RKO (cell line): ENCODE results near the gene CCDC18.
"Not testable (repeated sequence)": the region's sequence is repeated elsewhere in the genome, so short reads cannot be mapped to it uniquely, and the experiment has no call there.

Experiments used
- DNase-seq: peaks from one replicate; pipeline ENCODE4 v3.0.0-alpha.2; 2016; ENCODE audit warnings: low spot score

CCDC18 gene

DNA sequence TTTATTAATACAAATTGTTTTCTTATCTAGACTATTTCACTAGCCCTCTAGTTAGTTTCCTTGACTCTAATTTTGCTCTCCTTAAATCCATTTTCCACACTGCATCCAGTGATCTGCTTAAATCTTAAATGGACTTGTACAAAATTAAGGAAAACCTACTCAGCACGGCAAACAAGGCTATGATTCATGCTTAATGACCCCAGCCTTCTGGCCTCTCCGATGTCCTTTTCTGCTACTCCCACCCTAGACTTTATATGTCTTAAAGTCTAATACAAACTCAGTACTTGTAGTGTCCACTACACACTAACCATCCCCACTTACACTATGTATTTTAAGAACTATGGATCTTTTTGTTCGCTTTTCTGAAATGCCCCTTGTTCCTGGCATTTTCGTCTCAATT lies 2.5 kb upstream of the CCDC18 start:
- peak; percentile 84 for DNase-seq

DNA sequence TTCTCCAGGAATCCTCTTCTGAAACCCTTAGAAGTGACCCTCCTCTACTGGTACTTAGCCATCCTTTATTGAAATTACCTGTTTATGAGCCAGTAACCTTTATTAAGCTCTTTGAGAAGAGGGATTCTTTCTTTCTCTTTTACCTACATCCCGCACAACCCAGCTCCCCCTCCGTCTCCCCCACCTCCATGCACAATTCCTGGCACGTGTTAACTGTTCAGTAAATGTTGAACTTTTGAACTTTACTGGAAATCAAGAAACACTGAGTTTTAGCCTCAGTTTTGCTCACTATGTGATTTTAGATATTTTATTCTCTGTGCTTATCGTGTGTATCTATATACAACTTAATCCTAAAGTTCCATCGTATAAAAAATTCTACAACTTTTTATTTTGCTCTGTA lies 2.1 kb upstream of the CCDC18 start:
- DNase-seq = peak; percentile 67

DNA sequence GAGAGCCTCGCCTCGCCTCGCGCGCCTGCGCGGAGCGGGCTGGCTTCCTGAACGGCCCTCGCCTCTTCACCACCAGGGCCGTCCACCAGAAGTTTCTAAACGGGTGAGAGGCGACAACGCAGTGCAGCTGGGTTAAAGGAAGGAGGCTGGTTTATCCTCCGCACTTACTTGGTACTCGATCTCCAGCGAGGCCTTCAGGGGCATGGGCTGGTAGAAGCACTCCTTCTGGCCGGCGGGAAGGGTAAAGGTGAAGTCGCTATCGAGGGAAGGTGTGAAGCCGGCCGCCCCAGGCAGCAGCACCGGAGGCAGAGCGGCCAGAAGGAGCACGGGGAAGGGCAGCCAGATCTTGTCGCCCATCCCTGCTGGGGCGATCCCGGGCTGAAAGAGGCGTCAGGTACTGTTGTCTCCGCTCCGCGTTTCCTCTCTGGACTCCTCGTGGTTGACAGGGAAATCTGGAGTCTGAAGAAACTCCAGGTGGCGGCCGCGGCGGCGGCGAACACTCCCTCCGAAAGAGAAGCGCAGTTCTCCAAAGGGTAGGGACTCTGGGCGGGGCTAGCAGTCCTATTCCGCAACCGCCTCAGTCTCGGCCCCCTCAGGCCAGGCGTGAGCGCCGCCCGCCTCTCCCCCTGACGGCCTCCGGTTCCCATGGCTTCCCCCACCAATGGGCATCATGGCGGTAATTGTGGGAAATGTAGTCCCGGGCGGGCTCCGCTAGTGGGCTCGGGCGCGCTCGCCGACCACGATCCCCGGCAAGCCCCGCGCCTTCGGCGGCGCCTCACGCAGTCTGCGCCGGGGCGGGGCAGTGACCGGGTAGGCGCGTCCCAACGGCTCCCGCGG lies 420 bp upstream of the CCDC18 start, which contains the start of gene TMED5:
Gene TMED5, minus strand, starts transcription at position 528 of the 837 bp plus-strand sequence. Its CDS starts 171 bp downstream, at position 357.
- peak; percentile 97 for DNase-seq

DNA sequence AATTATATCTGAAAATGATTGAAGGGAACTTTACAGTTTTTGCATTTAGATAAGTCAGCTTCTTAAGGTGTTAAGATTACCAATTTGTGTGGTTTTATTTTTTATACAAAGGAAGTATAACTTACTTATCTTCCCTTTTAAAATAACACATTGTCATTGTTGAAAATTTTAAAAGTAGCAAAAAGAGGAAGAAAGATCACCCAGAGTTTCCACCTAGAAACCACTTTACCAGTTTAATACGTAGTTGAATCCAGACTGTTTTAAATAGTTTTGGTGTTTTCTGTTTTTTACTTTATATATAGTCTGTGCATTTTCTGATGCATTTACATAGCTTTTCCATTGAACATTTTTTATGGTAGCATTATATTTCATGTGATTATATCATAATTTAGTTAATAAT lies 6.1 kb downstream of the CCDC18 start:
- DNase-seq = no peak

DNA sequence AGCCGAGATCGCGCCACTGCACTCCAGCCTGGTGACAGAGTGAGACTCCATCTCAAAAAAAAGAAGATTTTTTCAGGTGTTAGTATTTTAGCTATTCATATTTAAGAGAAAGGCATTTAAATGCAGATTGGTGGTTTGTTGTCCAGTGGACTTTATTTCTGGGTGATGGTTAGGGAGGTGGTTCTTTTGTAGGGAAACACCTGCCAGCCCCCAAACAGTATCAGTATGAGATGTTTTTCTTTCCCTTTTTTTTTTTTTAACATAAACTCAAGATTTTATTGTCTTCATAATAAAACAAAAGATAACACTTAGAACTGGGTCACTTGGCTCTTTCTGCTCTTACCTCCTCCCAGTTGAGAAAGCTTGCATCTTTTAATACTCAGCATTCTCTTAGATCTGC lies 9.9 kb downstream of the CCDC18 start:
- DNase-seq = no peak

DNA sequence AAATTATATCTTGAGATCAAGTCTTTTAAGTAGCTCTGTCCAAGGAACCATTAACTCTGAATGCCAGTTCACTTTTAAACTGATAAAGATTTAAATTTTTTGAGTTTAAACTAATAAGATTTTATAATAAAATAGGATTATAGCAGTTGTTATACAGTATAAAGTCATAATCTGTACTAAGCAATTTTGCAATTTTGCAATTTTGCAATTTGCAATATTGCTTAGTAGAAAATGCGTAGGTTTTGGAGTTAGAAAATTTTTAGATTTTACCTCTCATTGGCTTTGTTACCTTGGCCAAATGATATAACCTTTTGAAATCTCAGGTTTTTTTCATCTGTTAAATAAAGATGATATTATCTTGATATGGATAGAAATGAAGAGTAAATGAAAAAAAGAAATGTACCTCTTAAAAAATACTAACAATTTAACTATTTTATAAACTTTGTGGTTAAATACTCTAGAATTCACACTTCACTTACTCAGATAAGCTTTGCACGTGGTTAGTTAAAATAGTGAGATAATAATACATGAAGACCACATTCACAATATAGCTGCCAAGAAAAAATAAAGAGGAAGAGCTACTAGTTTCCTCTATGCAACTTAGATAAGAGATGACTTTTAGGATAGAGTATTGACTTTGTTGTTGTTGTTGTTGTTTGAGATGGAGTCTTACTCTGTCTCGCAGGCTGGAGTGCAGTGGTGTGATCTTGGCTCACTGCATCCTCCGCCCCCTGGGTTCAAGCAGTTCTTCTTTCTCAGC lies 13.9 kb downstream of the CCDC18 start:
- DNase-seq = no peak

DNA sequence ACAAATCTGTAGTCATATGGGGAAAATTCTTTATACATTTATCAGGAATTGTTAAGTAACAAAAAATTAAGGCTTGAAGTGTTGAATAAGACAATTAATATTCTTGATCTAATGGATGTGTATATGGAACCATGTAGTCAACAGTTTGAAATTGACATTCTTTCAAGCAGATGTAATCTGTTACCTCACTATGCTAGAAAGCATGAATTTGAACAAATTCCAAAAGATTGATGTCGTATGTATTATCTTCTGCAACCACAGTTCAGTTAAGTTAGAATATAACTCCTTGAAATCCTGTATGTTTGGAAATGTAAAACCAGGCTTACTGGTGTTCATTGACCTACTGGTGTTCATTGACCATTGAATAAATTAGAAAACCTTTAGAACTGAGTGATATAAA lies 16.1 kb downstream of the CCDC18 start:
- peak; percentile 23 for DNase-seq

DNA sequence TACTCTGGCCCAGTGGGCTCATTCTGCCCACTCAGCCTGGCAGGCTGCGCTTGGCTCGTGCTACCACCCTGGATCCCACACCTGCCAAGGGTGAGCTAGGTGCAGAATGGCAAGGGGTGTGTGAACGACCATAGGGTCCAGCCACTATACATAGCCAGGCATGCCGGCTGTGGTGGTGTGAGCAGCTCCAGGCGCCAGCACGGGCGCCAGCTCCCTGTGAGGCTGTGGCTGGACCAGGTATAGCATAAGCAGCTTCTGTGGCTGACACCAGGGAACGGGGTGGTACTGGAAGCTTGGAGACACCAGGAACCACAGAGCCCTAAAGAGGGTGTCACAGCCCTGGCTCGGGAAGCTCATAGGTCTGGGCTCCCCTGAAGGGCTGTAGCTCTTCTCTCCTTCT lies 18.6 kb downstream of the CCDC18 start:
- DNase-seq = no peak

DNA sequence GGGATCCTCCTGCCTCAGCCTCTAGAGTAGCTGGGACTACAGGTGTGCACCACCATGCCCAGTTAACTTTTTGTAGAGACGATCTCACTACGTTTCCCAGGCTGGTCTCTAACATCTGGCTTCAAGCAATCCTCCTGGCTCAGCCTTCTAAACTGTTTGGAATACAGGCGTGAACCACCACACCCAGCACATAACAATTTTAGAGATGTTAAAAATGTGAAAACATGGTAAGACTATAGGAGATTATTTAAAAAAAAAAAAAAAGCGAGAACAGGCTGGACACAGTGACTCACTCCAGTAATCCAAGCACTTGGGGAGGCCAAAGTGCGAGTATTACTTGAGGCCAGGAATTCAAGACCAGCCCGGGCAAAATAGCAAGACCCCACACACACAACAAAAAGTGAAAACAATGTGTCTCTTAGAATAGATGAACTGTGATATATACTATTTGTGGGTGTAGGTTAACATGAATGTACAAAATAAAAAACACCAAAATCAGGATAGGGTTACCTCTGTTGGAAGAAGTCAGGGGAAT lies 19.6 kb downstream of the CCDC18 start:
- no peak for DNase-seq

DNA sequence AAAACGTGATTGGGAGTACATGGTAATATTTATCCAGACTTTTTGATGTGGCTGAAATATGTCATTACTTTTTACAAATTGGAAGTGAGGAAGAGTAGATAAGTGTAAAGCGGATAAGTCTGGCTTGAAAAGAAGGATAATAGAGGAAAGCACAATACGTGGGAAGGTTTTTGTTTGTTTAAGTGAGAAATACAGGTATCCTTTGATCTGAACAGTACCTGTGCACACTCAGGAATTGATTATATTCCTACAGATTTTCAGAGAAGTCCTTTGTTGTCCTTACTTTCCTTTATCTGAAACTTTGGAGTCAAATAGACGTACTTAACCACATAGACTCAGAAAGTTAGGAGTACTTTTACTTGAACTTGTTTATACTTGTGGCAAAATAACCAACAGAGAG lies 20.2 kb downstream of the CCDC18 start:
- DNase-seq = no peak

DNA sequence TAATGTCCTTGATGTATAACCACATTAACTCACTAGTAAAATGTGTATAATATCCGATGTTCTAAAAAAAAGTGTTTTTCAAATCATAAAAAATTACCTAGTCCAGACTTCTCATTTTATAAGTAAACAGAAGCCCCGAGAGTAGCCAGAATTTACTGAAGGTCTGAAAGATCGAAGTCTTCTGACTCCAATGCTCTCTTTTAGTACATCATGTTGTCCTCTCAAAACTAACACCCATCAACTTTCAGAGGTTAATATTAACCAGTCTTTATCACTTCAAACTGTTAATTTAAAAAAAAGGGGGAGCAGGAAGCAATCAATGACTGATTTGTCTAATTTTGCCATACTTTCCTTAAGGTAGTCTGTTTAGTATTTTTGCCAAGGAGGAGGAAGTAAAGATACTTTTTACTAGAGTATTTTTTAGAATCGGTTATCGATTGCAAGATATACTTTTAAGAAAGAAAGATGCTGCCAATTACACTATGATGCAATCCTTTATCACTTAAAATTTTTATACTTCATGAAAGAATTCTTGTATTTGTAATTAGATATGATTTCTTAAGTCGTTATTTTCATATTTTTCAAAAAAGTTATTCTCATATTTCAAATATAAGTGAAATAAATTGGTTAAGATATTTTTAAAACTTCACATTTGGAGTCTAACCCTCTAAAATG lies 25.5 kb downstream of the CCDC18 start:
- no peak for DNase-seq

DNA sequence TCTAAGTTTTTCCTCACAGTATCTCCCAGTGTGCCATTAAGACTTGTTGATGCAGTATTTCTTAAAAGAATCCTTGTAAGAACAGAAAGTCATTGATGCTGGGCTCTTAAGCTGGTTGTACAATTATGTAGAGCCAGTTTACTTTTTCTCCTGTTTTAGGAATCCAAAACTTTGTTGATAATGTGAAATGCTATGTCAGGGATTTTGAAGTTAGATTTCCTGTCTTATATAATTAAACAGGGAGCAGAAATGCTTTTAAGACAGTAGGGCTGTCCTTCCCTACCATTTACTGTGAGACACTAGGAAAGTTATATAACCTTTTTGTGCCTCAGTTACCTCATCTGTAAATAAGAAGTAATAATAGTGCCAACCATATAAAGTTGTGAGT lies 26.0 kb downstream of the CCDC18 start:
- DNase-seq = no peak

DNA sequence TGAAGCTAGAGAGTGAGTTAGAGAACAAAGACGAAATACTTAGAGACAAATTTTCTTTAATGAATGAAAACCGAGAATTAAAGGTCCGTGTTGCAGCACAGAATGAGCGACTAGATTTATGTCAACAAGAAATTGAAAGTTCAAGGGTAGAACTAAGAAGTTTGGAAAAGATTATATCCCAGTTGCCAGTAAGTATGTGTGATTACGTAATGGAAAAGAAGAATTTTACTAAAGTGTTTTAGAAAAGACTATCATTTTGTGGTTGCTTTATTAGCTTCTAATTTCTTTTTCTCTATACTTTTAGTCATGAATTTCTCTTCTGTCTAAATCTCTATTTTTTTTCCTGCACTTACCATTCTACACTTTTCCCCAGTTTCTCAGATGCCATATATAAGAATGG lies 26.7 kb downstream of the CCDC18 start:
- DNase-seq = no peak

DNA sequence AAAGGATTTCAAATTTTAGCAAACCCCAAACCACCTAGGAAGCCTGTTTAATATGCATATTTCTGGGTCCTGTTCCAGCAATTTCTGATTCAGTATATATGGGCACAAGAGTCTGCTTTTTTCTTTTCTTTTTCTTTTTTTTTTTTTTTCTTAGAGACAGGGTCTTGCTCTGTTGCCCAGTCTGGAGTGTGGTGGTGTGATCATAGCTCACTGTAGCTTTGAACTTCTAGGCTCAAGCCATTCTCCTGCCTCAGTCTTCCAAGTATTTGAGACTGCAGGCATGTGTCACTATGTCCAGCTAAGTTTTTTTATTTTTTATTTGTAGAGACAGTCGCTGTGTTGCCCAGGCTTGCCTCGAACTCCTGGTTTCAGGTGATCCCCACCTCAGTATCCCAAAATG lies 34.8 kb downstream of the CCDC18 start:
- no peak for DNase-seq

DNA sequence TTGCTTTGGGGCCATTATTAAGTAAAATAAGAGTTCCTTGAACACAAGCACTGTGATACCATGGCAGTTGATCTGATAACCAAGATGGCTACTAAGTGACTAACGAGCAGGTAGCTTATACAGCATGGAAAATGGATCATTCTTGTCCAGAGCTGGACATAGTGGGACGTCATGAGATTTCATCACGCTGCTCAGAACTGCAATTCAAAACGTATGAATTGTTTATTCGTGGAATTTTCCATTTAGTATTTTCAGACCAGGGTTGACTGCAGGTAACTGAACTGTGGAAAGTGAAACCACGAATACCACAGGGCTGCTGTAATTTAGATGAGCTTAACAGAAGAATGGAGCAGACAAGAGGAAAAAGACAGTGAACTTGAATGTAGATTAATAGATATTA lies 38.9 kb downstream of the CCDC18 start:
- DNase-seq = no peak

DNA sequence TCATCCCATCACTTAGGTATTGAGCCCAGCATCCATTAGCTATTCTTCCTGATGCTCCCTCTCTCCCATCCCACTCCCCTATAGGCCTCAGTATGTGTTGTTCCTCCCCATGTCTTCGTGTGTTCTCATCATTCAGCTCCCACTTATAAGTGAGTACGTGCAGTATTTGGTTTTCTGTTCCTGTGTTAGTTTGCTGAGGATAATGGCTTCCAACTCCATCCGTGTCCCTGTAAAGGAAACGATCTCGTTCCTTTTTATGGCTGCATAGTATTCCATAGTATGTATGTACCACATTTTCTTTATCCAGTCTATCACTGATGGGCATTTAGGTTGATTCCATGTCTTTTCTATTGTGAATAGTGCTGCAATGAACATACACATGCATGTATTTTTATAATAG lies 40.2 kb downstream of the CCDC18 start:
- not testable (repeated sequence) for DNase-seq

DNA sequence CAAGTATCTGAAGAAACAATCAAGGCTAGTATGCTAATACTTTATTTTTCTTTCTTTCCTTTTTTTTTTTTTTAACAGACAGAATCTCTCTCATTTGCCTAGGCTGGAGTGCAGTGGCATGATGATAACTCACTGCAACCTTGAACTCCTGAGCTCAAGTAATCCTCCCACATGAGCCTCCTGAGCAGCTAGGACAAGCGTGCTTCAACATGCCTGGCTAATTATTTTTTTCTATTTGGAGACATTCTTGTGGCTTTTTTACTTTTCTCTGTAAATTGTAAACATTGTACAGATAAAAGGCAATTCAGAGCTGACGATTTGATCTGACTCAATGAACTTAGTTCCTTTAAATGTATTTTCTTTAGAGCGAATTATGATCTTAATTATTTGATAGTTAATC lies 41.4 kb downstream of the CCDC18 start:
- DNase-seq = no peak

DNA sequence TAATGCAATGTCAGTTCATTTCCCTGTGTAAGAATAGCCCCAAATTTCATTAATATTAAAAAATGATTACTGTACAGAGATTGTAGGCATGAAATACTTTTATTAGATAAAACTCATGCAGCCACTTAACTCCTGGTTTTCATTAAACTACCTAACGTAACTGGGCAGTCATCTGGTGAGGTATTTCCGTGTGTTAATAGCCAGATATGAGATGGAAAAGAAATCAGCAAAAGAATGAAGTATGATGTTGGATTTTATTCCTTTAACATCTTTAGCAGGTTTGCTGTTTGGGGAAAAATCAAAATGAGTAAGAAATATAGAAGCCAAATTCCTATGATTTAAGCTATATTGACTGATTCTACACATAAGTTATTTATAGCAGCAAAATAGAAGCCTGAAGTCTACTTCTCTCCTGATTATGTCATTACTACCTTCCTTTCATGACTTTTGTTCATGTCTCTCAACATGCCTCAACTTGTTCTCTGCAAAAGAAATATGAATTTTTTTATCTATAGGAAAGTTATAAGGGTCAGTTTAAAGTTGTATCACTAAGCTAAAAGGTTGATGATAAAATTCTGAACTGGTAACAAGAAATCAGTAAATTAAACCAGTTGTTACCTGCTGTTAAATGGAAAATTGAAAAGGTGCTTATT lies 42.6 kb downstream of the CCDC18 start:
- no peak for DNase-seq

DNA sequence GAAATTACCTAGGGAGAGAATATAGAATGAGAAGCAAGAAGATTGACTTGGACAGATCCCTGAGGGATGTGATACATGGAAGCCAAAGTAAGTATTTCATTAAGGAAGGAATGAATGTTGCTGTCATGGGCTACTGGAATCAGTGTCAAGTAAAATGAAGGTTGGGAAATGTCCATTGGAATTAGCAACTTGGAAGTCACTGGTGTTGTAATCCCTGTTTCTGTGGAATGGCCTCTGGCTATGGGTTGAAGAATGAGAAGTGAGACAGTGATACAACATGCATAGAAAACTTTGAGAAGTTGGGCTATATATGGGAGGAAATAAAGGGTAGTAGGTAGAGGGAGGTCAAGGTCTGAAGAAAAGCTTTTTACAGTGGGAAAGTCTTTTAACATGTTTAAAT lies 54.7 kb downstream of the CCDC18 start:
- DNase-seq = no peak

DNA sequence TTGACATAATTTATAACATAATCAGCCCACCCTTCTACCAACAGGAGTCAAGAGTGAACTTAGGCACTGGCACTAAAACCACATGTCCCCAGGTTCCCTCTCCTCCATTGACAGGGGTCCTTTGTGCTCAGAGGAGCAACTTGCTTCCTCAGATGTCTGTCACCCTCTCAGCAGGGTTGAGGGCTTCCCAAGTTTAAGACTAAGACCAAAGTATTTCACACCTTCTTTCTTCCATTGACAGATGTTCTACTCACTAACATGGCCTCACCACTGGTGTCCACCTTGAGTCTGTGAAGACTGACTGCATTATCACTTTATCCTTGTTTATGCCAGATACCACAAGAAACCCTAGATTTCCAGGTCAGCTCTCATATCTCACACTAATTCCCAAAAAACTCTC lies 56.5 kb downstream of the CCDC18 start:
- DNase-seq = no peak

DNA sequence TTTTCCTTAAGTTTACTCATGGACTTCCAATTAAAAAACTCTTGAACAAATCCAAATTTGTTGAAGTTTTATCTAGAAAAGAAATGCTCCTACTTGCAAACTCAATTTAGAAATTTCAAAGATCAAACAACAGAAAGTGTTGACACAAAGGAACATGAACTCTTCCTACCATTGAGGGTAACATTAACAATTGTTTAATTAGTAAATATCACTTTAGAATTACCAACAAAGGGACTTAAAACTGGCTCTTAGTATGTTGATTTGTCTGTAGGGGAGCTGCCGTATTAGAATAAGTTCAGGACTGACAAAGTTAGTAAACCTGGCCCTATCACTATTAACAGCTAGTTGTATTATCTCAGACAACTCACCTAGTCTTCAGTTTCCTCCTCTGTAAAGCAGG lies 57.9 kb downstream of the CCDC18 start:
- DNase-seq = no peak

DNA sequence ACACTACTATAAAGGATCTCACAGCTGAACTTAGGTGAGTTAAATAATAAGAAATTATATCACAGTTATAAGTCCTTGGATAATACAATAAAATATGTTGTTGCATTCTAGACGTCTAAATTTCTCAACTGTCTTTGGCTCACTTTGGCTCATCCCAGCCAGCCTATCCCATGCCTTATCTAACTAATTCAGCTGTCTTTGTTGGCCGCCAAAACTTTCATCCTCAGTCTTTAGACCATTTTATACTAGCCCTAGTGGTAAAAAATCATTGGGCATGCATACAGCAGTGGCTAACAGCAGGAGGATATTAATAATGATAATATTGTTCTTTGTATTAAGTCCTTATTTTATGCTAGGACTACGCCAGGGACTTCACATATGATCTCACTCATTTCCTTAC lies 59.3 kb downstream of the CCDC18 start:
- DNase-seq = no peak
